SHP77 treated with DMSO at 0.1 percent for 48 hours (cell line): ENCODE measurements around the gene MOBP.
"Not testable (repeated sequence)": the region's sequence is repeated elsewhere in the genome, so short reads cannot be mapped to it uniquely, and the experiment has no call there.

ENCODE experiments used
- DNase-seq: peaks from one replicate; lab custom pipeline; 2025; lab: John Stamatoyannopoulos, UW

MOBP gene

DNA sequence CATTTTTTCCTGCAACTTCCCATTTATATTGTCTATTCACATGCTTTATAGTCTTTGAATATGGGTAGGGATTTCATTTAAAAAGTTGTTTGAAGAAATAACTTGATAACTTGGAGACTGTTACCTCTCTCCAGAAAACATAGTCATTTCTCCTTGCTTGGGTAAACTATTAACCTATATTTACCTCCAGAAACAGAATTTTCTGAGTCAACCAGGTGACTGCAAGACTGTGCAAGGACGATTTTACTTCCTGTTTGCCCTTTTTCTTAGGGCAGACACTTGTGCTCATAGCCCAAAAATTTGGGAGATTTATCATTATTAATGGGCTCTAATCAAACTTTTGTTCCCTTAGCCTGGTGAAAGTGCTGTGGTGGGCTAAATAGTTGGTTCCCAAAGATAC lies 14.3 kb upstream of the MOBP start:
- no peak for DNase-seq

DNA sequence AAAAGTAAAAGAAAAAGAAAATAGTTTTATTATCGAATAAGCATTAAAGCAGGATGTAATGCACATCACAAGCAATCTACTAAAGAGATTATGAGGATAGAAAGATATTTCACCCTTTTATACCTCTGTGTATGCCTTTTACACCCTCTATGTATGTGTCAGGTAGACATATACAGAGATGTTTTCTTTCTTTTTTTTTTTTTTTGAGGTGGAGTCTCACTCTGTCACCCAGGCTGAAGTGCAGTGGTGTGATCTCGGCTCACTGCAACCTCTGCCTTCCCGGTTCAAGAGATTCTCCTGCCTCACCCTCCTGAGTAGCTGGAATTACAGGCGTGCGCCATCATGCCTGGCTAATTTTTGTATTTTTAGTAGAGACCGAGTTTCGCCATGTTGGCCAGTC lies 13.6 kb upstream of the MOBP start:
- not testable (repeated sequence) for DNase-seq

DNA sequence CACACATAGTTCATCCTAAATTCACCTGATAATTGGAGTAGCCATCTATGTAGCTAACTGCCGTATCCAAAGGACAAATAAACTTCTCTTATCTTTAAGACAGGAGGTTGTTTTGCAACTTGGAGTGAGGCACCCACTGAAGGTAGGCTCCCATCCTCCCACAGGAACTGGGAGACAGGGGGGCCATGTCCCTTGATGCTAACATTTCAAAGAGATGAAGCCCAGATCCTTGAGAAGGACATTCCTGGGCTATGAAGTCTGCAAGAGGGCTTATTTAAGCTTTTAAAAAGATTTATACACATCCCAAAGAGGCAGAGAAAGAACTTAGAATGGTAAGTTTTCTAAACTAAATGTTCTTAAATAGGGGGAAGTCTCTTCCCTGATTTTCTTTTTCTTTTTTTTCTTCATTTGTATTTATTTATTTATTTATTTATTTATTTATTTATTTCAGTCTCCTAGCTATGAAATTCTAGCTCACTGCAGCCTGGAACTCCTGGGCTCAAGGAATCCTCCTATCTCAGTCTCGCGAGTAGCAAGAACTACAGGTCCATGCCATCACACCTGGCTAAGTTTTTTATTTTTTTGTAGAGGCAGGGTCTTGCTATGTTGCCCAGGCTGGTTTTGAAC lies 12.8 kb upstream of the MOBP start:
- DNase-seq = no peak

DNA sequence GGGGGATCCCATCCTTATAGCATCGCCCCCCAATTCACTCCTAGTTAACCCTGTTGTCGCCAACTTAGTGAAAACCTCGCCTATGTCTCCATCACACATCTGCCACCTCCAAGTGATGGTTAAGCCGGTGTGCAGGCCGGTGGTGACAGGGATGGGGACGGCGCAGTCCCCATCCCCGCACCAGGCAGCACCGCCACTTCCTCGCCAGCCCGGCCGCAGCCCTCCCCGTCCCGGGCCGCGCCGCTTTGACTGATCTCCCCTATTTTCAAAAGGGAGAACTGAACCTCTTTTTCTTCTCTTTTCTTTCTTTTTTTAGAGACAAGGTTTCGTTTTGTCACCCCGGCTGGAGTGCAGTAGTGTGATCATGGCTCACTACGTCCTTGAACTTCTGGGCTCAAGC lies 11.3 kb upstream of the MOBP start:
- DNase-seq = no peak

DNA sequence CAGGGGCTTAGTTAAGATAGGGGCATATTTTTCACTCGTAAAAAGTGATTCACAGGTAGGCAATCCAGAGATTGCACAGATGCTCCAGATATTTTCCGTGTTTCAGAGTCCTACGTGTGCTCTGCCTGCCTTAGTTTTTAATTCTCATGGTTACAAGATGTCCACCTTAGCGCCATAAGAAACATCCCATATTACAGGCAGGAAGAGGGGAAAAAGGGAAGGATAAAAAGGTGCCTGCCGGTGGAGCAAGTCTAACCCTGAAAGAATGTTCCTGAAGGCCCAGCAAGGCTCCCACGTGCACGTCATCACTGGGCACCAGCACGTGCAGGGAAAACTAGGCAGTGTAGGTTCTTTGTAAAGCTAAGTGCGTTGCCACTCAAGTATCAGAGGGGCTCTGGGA lies 10.1 kb upstream of the MOBP start:
- no peak for DNase-seq

DNA sequence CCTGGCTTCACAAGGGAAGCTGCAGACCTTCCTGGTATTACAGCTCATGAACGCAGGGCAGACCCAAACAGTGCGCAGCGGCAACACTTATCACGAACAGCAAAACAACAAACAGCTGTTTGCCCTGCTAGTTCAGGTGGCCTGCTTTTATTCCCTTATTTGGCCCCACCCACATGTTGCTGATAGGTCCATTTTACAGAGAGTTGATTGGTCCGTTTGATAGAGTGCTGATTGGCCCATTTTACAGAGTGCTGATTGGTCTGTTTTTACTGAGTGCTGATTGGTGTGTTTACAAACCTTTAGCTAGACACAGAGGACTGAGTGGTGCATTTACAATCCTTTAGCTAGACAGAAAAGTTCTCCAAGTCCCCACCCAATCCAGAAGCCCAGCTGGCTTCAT lies 8.9 kb upstream of the MOBP start:
- DNase-seq = not testable (repeated sequence)

DNA sequence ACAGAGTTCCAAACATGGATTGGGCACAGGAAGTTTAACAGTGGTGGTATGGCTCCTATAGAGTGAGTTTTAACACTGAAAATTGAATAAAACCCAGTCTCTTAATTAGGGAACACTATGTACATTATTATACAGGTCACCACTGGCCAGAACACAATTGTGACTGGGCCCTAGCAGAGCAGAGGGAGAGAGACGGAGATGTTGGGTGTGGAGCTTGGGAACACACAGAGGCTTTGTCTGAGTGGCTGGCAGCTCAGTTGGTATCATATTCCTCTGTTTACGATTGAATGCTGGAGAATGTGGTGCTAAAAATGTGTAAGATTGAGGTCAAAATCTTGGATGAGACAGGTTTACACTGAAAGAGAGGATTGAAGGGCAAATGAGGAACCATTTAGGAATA lies 6.8 kb upstream of the MOBP start:
- DNase-seq = no peak

DNA sequence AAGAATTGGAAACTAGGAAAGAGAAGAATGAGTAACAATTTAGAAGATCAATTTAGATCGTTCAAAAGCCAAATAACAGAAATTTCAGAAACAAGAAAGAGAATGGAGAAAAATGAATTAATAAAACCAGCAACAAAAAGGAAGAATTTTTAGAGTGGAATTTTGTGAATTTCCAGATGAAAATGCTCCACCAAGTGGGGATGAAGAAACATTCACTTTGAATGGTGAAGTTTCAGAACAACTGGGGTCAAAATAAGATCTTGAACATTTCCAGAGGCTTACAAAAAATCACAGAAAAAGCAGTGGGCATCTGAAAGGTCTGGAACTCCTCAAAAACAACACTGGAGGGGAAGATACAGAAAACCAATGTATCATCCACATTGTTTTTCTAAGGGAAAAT lies 4.2 kb upstream of the MOBP start:
- no peak for DNase-seq

DNA sequence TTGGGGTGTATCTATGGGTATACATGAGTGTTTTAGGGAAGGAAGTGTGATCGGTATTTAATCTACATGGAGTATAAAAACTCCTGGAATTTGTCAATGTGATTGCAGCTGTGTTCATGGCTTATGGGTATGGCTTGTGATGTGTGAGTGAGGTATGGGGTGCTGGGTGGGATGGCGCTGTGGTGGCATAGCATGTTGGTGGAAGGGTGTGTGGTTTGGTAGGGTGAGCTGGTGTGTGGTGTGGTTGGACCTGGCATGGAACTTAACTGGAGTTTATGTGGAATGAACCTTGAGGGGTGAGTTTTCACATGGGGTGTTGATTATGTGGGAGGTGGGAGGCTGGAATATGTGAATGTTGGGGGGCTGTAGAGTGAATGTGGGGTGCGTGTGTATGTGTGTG lies 492 bp upstream of the MOBP start:
- DNase-seq = no peak

DNA sequence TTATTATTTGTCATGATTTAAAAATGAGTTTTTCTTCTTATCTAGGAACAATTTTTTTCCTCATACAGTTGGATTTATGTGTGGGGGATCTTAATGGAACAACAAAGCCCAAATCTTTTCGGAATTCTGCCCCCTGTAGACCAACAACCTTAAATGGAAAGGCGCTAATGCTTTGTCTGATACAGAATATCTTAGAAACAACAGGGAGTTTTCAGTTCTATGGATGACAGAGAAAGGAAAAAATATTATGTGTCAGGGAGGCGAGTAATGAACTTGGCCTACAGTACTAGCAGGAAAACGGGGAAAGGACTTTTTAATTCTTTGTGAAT lies 592 bp downstream of the MOBP start:
- no peak for DNase-seq

DNA sequence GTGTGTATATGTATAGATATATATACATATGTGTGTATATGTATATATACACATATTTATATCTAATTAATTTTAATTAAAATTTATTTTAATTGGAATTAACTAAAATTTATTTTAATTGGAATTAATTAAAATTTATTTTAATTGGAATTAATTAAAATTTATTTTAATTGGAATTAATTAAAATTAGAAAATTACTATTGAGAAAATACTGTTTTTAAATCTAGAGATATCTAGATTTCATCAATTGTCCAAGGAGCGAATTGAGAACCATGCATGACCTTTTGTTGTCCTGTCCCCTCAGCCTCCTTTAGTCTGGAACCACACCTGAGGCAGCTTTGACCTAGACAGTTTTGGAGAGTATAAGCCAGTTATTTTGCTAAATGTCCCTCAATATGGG lies 1.8 kb downstream of the MOBP start:
- DNase-seq = no peak

DNA sequence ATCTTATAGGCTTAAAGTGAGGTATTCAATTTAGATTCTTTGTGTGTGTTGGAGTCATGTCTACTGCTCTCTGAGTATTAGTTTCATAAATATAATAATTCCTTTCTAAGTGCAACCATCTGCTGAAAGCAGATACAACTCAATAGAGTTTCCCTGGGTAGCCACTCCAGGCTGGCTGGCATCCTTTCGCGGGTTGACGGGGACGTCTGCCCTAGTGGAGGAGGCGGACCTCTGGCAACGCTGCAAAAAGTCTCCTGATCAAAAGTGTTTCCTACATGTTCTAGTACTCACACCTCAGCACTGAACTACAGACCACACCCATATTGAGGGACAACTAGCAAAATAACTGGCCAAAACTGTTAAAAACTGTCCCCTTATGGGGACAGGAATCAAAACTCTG lies 2.5 kb downstream of the MOBP start:
- no peak for DNase-seq

DNA sequence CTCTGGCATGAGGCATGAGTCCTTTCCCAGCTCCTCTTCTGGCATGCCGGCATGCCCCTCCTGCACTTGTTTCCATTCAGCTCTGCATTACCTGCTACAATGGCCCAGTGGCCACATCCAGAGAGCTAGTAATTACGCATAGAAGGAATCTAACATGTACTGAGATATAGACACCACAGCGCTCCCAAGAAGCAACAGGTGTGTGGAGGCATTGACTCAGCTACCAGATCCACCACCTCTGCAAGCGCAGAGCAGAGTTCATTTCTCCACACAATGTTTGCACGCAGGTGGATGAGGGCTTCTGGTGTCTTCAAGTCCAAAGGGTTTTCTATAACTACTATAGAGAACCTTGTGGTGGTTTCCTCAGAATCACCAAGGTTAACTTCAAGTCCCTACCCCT lies 4.2 kb downstream of the MOBP start:
- no peak for DNase-seq

DNA sequence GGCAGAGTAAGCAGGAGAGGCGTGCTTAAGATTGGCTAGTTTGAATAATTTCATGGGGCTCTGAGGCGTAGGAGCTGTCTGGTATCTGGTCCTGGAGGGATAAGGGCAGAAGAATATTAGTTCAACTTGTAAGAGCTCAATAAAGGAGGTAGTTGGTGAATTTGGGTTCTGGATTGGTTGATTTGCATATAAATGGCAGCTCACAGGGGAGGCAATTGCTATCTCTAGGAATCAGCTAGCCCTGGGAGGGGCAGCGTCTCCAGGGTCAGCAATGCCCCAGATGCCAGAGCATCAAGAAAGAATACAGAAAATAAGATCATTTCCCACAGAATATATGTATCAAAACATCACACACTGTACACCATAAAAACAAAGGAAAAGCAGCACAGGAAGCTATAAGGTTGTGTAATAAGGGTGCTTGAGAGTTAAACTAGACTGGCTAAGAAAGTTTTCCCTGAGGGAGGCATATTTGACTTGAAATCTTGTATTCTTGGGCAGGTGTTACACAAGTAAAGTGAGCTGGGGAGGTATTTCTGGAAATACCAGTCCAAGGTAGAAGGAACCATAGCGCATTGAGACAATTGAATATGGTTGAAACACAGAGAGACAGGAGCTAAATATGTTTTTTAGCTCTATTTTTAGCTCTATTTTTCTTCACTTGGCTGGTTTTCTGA lies 6.1 kb downstream of the MOBP start:
- no peak for DNase-seq

DNA sequence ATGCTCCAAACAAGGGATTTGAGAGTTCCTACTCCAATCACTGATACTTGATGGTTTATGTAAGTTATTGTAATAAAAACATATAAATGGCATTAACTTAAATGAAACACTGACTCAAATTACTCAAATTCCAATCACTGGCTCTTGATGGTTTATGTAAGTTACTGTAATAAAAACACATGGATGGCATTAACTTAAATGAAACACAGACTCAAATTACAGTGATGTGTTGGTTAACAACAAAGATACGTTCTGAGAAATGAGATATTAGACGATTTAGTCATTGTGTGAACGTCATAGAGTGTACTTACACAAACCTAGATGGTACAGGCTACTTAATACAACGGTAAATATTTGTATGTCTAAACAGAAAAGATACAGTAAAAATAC lies 6.6 kb downstream of the MOBP start:
- DNase-seq = no peak

DNA sequence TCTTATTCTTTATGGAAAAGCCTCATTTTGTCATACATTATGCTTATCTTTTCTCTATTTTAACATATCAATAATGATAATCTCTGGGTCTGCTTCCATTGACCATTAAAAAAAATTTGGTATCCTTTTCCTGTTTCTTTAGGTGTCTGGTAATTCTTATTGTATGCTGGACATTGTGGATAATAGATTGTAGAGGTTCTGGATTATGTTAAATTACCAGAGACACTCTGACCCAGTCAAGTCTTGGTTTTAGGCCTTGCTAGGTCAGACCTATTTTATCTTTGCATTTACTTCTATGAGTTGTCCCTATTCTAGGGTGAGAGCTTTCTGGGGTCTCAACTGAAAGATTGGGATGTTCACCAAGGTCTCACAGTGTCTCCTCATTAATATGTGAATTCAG lies 9.3 kb downstream of the MOBP start:
- no peak for DNase-seq

DNA sequence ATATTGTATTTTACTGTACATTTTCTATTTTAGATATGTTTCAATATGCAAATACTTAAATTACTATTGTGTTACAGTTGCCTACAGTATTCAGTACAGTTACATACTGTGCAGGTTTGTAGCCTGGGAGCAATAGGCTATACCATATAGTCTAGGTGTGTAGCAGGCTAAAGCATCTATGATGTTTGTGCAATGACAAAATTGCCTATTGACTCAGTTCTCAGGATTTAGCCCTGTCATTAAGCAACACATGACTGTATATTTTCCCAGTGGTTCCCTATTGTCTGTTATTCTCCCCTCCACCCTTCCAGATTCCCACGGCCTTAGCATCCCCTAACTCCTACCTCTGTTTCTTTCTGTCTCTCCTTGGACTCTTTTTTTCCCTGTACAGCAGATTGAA lies 10.7 kb downstream of the MOBP start:
- DNase-seq = no peak

DNA sequence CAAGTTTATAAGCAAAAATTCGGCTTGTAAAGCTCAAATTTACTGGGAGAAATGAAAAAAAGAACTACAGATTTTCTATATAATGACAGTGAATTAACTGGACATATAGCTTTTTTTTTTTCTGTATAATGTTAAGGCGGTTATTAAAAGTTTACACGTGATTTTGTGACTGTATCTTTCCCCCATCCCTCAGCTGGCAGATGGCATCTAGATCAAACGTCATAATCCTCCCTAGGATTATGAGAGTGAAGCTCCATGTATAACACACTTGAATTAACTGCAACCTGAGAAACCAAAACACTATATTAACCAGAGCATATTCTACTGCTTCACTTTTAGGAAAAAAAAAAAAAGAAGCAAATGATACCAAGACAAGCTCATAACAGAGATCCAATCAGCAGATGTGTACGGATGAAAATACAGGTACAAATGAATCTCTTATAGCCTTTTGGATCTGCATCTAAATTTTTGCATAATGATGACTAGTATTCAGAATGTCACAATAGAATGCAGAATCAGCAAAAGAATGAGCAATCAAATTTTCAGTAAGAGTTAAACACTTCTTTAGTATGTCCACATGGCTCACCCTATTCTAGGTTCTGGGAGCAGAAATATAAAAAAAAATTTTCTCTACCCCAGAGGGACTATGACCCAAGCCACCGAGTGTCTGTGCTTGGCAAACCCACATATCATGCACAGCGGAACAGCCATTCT lies 12.4 kb downstream of the MOBP start:
- DNase-seq = no peak

DNA sequence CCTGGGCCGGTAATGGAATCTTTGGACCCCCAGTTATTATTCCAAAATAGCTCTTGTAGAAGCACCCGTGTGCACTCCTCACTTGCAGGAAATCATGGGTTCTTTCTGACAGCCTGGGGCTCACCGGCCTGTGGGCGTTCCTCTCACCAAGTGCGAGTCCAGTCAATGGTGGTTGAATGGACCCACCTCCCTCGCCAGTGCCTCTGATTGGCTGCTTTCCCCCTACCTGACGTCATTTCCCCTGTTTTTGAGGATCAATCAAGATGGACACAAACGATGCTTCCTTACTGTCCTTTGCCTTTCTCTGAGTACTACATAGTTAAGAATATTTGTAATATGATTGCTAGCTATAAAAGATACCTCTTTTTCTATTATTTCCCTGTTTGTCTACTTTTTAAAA lies 18.1 kb downstream of the MOBP start:
- DNase-seq = no peak

DNA sequence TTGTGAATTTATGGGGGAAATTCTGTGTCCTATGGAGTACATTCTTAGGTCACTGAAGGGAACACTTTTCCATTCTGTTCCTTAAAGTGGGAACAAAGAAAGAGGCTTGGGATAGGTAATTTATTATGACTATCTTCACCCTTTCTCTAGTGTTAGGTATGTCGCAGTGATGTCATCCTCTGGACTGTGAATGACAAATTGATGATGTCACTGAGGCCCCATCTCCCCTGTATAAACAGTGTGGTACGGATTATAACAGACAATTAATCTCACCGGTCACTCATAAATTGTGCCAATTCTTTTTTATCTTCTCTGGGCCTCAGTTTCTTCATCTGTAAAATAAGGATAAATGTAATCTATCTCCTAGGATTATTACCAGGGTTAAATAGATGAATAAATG lies 23.5 kb downstream of the MOBP start:
- no peak for DNase-seq

DNA sequence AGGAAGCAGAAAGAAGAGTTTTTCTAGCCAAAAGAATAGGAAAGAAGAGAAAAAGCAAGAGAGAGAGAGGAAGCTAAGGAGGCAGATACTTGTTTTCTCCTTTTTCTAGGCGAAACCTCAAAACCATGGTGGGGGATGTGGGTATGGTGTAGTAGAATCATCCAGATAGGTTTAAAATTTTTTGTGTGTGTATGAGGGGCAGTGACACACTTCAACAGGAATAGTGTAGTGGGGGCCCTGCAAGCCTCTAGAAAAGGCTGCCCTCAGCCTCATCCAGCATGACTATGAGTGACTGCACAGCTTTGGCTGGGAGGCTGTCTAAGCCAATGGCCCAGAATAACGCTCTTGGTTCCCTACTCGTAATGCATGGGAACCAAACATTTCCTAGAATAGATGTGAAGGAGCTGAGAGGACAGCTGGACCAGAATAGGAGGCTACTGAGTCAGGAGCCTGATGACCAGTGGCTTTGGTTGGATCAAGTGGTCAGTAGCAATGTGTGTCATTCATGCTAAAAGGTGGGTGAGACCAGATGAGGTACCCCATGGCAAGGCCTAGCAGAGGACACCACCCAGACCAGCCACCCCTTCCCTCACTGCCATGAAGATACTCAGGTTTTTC lies 24.4 kb downstream of the MOBP start:
- no peak for DNase-seq

DNA sequence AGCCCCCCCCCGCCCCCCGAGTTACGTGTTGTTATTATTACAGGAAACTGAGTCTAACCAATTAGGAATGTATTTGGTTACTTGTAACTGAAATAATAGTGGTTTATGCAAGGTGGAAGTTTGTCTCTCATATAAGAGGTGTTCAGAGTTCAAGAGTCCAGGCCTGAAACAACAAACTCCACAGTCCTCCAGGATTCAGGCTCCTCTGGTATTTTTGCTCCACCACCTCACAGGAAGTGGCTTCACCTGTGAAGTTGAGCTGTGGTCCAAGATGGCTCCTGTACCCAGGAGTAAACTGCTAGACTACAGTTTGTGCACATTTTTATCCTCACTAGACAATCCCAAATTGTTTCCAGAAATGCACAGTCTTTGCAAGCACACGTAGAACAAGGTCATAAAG lies 27.3 kb downstream of the MOBP start:
- no peak for DNase-seq

DNA sequence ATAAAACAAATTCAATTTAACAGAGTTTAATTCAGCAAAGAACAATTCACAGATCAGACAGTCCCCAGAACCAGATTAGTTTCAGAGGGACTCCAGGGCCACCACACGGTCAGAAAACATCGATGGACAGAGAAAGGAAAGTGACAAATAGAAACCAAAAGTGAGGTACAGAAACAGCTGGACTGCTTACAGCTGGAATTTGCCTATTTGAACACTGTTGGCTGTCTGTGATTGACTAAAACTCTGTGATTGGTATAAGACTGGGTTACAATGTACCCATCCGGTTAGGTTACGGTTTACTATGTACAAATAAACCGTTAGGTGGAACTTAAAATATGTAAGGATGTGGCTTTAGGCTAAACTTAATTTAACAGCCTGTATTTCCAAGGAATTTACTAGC lies 30.3 kb downstream of the MOBP start:
- DNase-seq = no peak
